NB4 (cell line): ENCODE measurements around the gene TNFSF13B.

ENCODE experiments used
- CTCF ChIP-seq: IDR thresholded peaks from one replicate; pipeline ENCODE4 v1.5.1; 2012; ENCODE audit warnings: low read depth, low read length
- MYC ChIP-seq: IDR thresholded peaks from 2 replicates; pipeline ENCODE4 v1.6.1; 2011; ENCODE audit warnings: low read depth, low read length
- POLR2A ChIP-seq: IDR thresholded peaks from 2 replicates; pipeline ENCODE4 v1.6.1; 2011; ENCODE audit warnings: mild to moderate bottlenecking; ENCODE audit not compliant: insufficient read length; ENCODE audit errors: extremely low read depth
- TF ChIP-seq, protein P1 (sequence below): IDR thresholded peaks from 2 replicates; pipeline ENCODE4 v1.6.1; 2011; ENCODE audit warnings: low read depth, low read length

- TF ChIP-seq, protein P1, sequence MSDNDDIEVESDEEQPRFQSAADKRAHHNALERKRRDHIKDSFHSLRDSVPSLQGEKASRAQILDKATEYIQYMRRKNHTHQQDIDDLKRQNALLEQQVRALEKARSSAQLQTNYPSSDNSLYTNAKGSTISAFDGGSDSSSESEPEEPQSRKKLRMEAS = no peak
- TF ChIP-seq CTCF = no peak
- TF ChIP-seq POLR2A = no peak
- TF ChIP-seq MYC = no peak
These were observed 49.5 kb upstream of the TNFSF13B start for GRCh38 chr13:108220041-108220440.
